Measurements from ENCODE around the gene KLHL30.

The KLHL30 gene

GRCh38 chr2:238159071-238159539 is 20.6 kb downstream of the KLHL30 start:
- peak; percentile 16; the same call in 2 of the 3 replicates for ATAC-seq
- TF ChIP-seq RARB (CRISPR knock-in tag; IDR thresholded peaks at IDR 0.05): no peak
- TF ChIP-seq POU6F1 (CRISPR knock-in tag; IDR thresholded peaks at IDR 0.05; ENCODE audit: borderline replicate concordance, low read depth): no peak
- no peak for TF ChIP-seq GLIS3 (CRISPR knock-in tag; IDR thresholded peaks at IDR 0.05)
- no peak for TF ChIP-seq ARNTL (CRISPR knock-in tag; IDR thresholded peaks at IDR 0.05; ENCODE audit: borderline replicate concordance, low read depth)
- TF ChIP-seq ZNF8 (CRISPR knock-in tag; IDR thresholded peaks at IDR 0.05): no peak
- no peak for TF ChIP-seq ZC3H10 (CRISPR knock-in tag; IDR thresholded peaks at IDR 0.05)
- no peak for TF ChIP-seq BACH2 (CRISPR knock-in tag; IDR thresholded peaks at IDR 0.05; ENCODE audit: borderline replicate concordance)
- no peak for TF ChIP-seq ZFP30 (CRISPR knock-in tag; IDR thresholded peaks at IDR 0.05)
- no peak for TF ChIP-seq TOX (CRISPR knock-in tag; IDR thresholded peaks at IDR 0.05; ENCODE audit: borderline replicate concordance)

GRCh38 chr2:238159661-238160205 is 21.3 kb downstream of the KLHL30 start:
- TF ChIP-seq TCF4 (CRISPR knock-in tag; IDR thresholded peaks at IDR 0.05; ENCODE audit: borderline replicate concordance): no peak
- no peak for TF ChIP-seq SNAI2 (CRISPR knock-in tag; IDR thresholded peaks at IDR 0.05)
- no peak for TF ChIP-seq ZFP3 (CRISPR knock-in tag; IDR thresholded peaks at IDR 0.05)
- no peak for TF ChIP-seq ZNF70 (CRISPR knock-in tag; IDR thresholded peaks at IDR 0.05)
- TF ChIP-seq CSRNP3 (CRISPR knock-in tag; IDR thresholded peaks at IDR 0.05): no peak
- no peak for TF ChIP-seq TOX (CRISPR knock-in tag; IDR thresholded peaks at IDR 0.05; ENCODE audit: borderline replicate concordance)
- TF ChIP-seq ZNF8 (CRISPR knock-in tag; IDR thresholded peaks at IDR 0.05): no peak
- TF ChIP-seq PATZ1 (CRISPR knock-in tag; IDR thresholded peaks at IDR 0.05; ENCODE audit: borderline replicate concordance): no peak
- no peak for TF ChIP-seq ZC3H10 (CRISPR knock-in tag; IDR thresholded peaks at IDR 0.05)
- no peak for TF ChIP-seq ESRRG (CRISPR knock-in tag; IDR thresholded peaks at IDR 0.05)
- no peak for TF ChIP-seq GLIS3 (CRISPR knock-in tag; IDR thresholded peaks at IDR 0.05)
- no peak for TF ChIP-seq BACH2 (CRISPR knock-in tag; IDR thresholded peaks at IDR 0.05; ENCODE audit: borderline replicate concordance)
- no peak for TF ChIP-seq ZNF565 (CRISPR knock-in tag; conservative IDR thresholded peaks at IDR 0.05; ENCODE audit: low read depth)
- TF ChIP-seq PPARA (CRISPR knock-in tag; IDR thresholded peaks at IDR 0.05; ENCODE audit: borderline replicate concordance): no peak
- no peak for TF ChIP-seq TSHZ2 (CRISPR knock-in tag; IDR thresholded peaks at IDR 0.05)
- no peak for TF ChIP-seq CREB5 (CRISPR knock-in tag; IDR thresholded peaks at IDR 0.05; ENCODE audit: low read depth)
- TF ChIP-seq ZFP30 (CRISPR knock-in tag; IDR thresholded peaks at IDR 0.05): no peak
- no peak for ATAC-seq

All from SK-N-SH treated with all-trans-retinoic acid at 6 μM for 48 hours (cell line).